ENCODE measurements around the gene CDH13. TPM values are rescaled to one million over a fixed set of nuclear protein-coding genes. Genes with fewer than 3 reads are reported as not detected.

Gene CDH13
- polyA plus RNA-seq, 1 donor, result 57.0 TPM

DNA sequence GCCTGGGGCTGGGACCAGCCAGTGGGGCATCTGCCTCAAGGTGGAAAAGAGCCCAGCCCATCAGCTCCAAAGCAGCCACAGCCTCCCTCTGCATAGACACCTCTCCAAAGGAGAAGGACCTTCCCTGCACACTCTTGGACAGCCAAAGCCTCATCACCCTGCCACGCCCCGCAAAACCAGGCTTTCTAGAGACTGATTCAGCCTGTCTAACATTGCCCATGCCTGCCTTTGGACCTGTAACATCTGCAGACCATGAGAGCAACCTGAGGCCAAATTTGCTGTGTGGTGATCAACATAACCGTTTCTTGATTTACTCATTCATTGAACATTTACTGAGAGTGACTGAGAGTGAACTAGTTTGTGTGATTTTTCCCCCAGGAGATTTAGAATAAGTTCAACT lies 961.3 kb downstream of the CDH13 start:
- DNase-seq, result no peak

DNA sequence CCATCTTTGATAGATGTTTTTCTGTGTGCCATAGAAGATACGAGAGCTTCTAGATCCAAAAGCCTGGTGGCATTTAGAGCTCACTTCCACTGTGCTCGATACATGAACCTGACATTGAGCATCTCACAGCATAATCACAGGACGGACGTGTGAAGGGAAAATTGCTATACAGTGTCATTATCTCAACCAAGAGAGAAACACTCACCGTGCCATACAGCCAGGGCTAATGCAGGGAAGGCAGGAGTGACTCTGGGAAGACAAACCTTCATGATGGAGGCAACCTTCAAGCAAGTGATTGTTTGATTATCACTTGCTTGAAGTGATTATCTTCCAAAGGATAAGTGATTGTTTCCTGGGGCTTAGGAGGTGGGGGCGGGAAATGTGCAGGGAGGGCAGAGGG lies 962.8 kb downstream of the CDH13 start:
- DNase-seq, result no peak

- DNase-seq, result no peak
Observed at GRCh38 chr16:83592778-83593177, 966.0 kb downstream of the CDH13 start.

GRCh38 chr16:83599789-83600462 lies 973.2 kb downstream of the CDH13 start:
- no peak for DNase-seq

DNA sequence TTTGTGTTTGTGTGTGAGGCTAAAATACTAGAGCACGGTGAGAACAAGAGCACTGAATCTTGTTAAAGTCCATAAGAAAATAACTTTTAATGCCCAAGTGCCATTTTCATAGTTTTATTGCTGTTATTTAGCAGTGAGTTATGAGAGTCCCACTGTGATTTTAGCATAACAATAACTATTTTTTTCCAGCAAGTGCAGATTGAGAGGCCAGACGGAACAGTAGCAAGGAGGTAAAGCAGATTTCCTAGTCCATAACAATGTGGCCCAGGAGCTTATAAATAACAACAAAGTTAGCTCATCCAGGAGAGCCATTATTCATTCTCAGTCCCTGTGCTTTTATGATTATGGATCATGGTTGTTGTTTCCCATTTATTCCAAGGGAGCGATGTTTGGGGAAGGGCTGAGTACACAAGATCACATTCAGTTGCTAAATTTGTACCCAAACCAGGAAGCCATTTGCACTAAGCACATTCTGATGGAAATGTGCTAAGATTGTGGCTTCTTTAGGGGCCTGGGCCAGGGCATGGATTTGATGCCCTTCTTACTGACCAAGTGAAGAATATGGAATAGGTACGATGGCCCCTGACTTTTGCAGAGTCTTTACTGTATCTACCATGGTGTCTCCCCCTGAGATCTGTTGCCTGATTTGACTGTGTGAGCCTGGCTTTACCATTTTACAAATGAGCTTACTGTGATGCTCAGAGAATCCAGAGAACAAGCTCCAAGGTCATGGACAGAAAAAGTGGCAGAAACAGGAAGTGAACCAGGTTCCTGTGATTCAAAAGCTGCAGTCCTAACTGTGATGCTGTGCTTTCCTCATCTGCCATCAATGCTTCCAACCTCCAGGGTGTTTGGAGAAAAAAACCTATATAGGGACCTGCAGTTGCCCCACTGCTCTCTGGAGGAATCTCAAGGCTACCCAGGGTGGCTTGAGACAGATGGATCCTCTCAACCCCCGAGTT lies 976.3 kb downstream of the CDH13 start:
- no peak for DNase-seq

DNA sequence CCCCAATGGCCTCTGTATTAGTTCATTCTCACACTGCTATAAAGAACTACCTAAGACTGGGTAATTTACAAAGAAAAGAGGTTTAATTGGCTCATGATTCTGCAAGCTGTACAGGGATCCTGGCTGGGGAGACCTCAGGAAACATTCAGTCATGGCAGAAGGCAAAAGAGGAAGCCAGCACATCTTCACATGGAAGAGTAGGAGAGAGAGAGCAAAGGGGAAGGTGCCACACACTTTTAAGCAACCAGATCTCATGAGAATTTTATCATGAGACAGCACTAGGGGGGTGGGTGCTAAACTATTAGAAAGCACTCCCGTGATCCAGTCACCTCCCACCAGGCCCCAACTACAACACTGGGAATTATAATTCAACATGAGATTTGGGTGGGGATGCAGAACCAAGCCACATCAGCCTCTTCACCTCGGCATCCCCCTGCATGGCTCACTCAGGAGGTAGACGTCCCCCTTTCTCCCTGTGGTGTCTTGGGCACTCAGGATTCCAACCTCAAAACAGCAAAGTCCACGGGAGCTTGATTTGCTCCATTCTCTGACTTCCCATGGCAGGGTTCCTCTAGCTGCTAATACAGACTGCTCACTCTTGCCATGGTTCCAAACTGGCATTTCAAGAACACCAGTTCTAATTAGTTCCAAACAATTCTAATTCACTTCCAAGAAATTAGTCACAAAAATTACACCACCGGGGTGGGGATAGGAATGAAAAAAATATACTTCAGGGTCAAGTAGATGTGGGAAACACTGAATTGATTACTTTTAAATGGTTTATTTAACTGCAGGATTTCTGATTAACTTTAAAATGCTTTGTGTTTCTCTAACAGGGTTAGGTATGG lies 977.2 kb downstream of the CDH13 start:
- no peak for DNase-seq

- DNase-seq, result no peak
Observed at GRCh38 chr16:83606486-83607030, 979.8 kb downstream of the CDH13 start.

GRCh38 chr16:83609178-83609577 lies 982.4 kb downstream of the CDH13 start:
- no peak for DNase-seq

- no peak for DNase-seq
Observed at GRCh38 chr16:83615141-83615952, 988.6 kb downstream of the CDH13 start.

DNA sequence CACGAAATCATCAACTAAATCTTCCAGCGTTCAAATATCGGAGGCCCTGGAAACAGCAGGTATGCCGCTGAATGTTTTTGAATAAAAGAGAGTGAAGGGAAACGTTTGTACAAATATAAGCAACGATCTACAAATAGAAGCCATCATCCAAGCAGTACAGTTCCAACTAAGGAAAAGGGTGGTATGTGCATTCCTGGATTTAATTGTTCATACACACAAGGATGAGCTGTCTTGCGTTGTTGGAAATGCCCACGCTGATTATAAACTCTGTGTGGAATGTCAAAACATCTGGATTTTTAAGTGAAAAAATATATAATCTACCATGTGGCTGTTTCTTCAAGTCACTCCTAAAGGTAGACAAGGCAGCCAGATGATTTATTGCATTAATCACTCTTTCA lies 989.2 kb downstream of the CDH13 start:
- DNase-seq, result no peak

DNA sequence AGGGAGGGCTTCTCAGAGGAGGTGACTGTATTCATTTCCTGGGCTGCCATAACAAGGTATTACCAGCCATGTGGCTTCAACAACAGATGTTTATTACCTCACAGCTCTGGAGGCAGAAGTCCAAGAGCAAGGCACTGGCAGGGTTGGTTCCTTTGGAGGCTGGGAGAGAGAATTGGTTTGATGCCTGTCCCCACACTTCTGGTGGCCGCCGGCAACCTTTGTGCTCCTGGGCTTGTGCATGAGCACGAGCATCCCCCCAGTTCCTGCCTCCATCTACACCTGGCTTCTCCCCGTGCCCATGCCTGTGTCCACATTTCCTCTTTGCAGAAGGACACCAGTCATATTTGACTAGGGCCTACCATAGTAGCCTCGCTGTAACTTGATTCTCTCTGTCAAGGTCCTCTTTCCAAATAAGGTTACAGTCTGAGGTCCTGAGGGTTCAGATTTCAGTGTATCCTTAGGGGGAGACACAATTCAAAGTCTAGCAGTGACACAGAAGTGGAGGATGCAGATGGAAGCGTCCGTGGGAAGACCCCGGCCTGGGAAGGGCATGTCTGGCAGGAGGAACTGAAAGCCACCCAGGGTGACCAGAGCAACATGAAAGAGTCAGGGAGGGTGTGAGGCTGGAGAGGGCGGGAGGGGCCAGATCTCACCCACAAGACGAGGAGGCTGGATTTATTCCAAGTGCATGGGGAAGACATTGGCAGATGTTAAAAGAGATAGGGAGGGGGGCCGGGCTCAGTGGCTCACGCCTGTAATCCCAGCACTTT lies 992.8 kb downstream of the CDH13 start:
- DNase-seq, result no peak

GRCh38 chr16:83622010-83622409 lies 995.2 kb downstream of the CDH13 start:
- DNase-seq, result no peak

- no peak for DNase-seq
Observed at GRCh38 chr16:83623091-83623730, 996.4 kb downstream of the CDH13 start.

DNA sequence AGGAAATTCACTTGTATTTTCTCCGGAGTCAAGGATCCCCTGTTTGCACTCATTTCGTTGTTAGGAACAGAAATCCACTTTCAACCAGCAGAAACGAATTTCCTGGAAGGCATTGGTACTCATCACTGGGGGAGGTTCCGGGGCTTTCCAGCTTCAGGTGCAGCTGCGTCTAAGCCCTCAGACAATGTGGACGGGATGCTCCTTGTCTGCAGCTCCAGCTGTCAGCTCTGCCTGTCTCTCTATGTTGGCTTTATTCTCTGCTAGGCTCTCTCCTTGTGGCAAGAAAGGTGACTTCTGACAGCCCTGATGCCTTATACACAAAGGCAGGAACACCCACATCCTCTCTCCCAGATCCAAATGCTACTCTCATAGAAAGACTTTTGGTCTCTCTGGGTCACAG lies 997.1 kb downstream of the CDH13 start:
- no peak for DNase-seq

- DNase-seq, result no peak
Observed at GRCh38 chr16:83624429-83625120, 997.8 kb downstream of the CDH13 start.

DNA sequence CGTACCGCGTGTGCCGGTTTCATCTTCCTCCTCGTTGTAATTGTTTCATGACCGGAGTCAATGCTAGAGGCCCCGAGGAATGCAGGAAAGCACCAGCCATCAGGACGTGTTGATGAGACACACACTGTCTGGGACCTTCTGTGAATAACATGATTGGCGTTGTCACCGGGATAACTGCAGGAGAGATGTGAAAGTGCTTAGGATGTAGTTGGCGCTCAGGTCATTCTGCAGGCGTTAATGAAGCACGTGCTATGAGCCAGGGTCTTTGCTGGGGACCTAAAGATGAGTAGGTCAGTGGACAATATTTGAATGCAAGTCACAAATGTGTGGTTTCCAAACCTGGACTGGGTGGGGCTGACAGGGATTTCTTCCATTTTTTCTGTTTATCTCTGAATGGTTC lies 999.4 kb downstream of the CDH13 start:
- no peak for DNase-seq

GRCh38 chr16:83626676-83627075 lies 999.9 kb downstream of the CDH13 start:
- DNase-seq, result no peak

DNA sequence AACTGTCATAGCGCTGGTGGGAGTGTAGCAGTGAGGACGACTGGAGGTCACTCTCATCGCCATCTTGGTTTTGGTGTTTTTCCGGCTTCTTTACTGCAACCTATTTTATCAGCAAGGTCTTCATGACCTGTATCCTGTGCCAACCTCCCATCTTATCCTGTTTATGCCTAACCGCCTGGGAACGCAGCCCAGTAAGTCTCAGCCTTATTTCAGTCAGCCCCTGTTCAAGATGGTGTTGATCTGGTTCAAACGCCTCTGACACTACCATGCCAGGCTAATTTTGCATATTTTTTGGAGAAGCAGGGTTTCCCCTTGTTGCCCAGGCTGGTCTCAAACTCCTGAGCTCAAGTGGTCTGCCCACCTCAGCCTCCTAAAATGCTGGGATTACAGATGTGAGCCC lies 1001.2 kb downstream of the CDH13 start:
- no peak for DNase-seq

DNA sequence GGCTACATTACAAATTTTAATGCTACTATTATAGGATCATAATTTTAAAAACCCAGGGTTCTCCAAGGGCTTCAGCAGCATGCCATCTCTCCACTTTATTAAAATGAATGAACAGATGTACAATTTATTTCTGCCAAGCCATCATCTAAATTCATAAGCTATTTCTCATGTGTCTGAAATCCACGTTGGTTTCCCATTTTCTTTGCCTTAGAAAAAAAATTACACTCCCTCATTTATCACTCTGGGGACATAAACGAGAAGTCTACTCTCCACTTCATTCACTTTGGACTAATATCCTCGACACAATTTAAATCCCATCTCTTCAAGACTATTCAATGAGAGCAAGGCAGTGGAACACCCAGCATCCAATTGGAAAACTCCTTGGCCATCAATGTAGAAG lies 1002.7 kb downstream of the CDH13 start:
- DNase-seq, result no peak

DNA sequence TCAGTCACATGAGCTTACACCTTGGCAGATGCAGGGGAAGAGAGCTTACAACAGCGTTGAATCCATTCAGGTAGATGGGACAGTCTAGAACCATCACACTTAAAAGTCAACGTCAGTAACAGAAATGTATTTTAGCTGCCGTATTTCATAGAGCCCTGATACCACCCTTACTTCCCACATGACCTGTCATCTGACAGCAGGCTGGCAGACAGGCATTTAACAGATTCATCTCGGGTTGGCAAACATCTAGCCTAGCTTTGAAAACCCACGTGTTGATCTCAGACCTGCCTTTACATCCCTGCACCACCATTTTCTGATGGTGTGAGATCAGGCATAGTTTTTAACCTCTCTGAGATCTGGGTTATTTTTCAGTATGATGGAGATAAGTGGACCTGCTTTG lies 1003.1 kb downstream of the CDH13 start:
- DNase-seq, result no peak

All from hindlimb muscle (tissue), 1 donor.